ENCODE measurements around the gene HNRNPD. TPM values are rescaled to one million over a fixed set of nuclear protein-coding genes. Genes with fewer than 3 reads are reported as not detected.

HNRNPD gene
- total and polyA plus RNA-seq, 2 of the 13 experiments (the other 11 are each of a cell fraction or from before 2014, with no cell fraction given): 64.0 to 69.7 TPM

GRCh38 chr4:82373816-82374625 is at the start of gene HNRNPD (continued):
- TF ChIP-seq, protein P1, sequence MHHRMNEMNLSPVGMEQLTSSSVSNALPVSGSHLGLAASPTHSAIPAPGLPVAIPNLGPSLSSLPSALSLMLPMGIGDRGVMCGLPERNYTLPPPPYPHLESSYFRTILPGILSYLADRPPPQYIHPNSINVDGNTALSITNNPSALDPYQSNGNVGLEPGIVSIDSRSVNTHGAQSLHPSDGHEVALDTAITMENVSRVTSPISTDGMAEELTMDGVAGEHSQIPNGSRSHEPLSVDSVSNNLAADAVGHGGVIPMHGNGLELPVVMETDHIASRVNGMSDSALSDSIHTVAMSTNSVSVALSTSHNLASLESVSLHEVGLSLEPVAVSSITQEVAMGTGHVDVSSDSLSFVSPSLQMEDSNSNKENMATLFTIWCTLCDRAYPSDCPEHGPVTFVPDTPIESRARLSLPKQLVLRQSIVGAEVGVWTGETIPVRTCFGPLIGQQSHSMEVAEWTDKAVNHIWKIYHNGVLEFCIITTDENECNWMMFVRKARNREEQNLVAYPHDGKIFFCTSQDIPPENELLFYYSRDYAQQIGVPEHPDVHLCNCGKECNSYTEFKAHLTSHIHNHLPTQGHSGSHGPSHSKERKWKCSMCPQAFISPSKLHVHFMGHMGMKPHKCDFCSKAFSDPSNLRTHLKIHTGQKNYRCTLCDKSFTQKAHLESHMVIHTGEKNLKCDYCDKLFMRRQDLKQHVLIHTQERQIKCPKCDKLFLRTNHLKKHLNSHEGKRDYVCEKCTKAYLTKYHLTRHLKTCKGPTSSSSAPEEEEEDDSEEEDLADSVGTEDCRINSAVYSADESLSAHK (CRISPR knock-in tag; IDR thresholded peaks at IDR 0.05; ENCODE audit: borderline replicate concordance): 0 out of 2 replicates have a peak, but pooled peaks have one; percentile 39
- TF ChIP-seq ZXDC (CRISPR knock-in tag; IDR thresholded peaks at IDR 0.05) (peak; percentile 70; the same call in 1 of the 2 replicates), ZNF577 (CRISPR knock-in tag; IDR thresholded peaks at IDR 0.05; ENCODE audit: borderline replicate concordance, low read depth) (no peak), SRF (IDR thresholded peaks at IDR 0.05; ENCODE audit: low read depth, low read length) (peak; percentile 56; the same call in 1 of the 2 replicates), KAT7 (CRISPR knock-in tag; IDR thresholded peaks at IDR 0.05; ENCODE audit: borderline replicate concordance) (no peak; the same call in 1 of the 2 replicates), ZBTB44 (CRISPR knock-in tag; IDR thresholded peaks at IDR 0.05) (no peak), SALL2 (CRISPR knock-in tag; IDR thresholded peaks at IDR 0.05) (peak; percentile 94; the same call in 1 of the 2 replicates), KMT2B (CRISPR knock-in tag; IDR thresholded peaks at IDR 0.05) (peak; percentile 83; the same call in 1 of the 2 replicates), SP2 (CRISPR knock-in tag; IDR thresholded peaks at IDR 0.05) (peak; percentile 55; the same call in 1 of the 2 replicates), ZNF615 (CRISPR knock-in tag; IDR thresholded peaks at IDR 0.05; ENCODE audit: borderline replicate concordance) (no peak), ZNF746 (CRISPR knock-in tag; IDR thresholded peaks at IDR 0.05) (no peak; the same call in none of the 2 replicates), THYN1 (CRISPR knock-in tag; IDR thresholded peaks at IDR 0.05; ENCODE audit: borderline replicate concordance, low read depth) (no peak), HMG20B (CRISPR knock-in tag; conservative IDR thresholded peaks at IDR 0.05) (peak; percentile 90), POLR2A (IDR thresholded peaks at IDR 0.05; ENCODE audit: insufficient read depth in 1 of 2, low read depth in 2 of 2, low read length in 2 of 2) (peak; percentile 74 to 85), ZNF10 (CRISPR knock-in tag; IDR thresholded peaks at IDR 0.05; ENCODE audit: borderline replicate concordance, low read depth) (no peak), LCORL (IDR thresholded peaks at IDR 0.05) (peak; percentile 52), LCORL (CRISPR knock-in tag; IDR thresholded peaks at IDR 0.05) (peak; percentile 91), ZNF430 (CRISPR knock-in tag; IDR thresholded peaks at IDR 0.05) (peak; percentile 94), STAG1 (CRISPR knock-in tag; IDR thresholded peaks at IDR 0.05) (peak; percentile 34), KDM3A (CRISPR knock-in tag; IDR thresholded peaks at IDR 0.05; ENCODE audit: low read depth) (peak; percentile 91), ERF (CRISPR knock-in tag; IDR thresholded peaks at IDR 0.05) (peak; percentile 95), ZNF552 (CRISPR knock-in tag; IDR thresholded peaks at IDR 0.05; ENCODE audit: borderline replicate concordance) (peak; percentile 90)
- TF ChIP-seq, protein P2, sequence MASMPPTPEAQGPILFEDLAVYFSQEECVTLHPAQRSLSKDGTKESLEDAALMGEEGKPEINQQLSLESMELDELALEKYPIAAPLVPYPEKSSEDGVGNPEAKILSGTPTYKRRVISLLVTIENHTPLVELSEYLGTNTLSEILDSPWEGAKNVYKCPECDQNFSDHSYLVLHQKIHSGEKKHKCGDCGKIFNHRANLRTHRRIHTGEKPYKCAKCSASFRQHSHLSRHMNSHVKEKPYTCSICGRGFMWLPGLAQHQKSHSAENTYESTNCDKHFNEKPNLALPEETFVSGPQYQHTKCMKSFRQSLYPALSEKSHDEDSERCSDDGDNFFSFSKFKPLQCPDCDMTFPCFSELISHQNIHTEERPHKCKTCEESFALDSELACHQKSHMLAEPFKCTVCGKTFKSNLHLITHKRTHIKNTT (CRISPR knock-in tag; IDR thresholded peaks at IDR 0.05): no peak

All from HepG2 (cell line).